DND-41 (cell line): Measurements from ENCODE around the gene NRL.

ENCODE experiments used
- CTCF ChIP-seq: IDR thresholded peaks from 2 replicates; pipeline ENCODE4 v1.5.1; 2012; ENCODE audit warnings: borderline replicate concordance, low read length, moderate library complexity, mild to moderate bottlenecking; ENCODE audit not compliant: poor library complexity, severe bottlenecking; ENCODE audit errors: extremely low read depth
- EZH2 ChIP-seq: IDR thresholded peaks from 3 replicates; pipeline ENCODE4 v1.6.1; 2012; ENCODE audit warnings: borderline replicate concordance, low read depth, mild to moderate bottlenecking, moderate library complexity, low read length, inconsistent platforms; ENCODE audit not compliant: severe bottlenecking

GRCh38 chr14:24058260-24058950 is 56.3 kb downstream of the NRL start:
- peak; percentile 97 for TF ChIP-seq CTCF
- no peak for TF ChIP-seq EZH2
